ENCODE measurements around the gene TEX14. TPM values are rescaled to one million over a fixed set of nuclear protein-coding genes. Genes with fewer than 3 reads are reported as not detected.

The TEX14 gene
- total and polyA plus RNA-seq, 8 donors: 0.03 to 0.06 TPM; not detected in 6

- TF ChIP-seq POLR2AphosphoS5 (IDR thresholded peaks at IDR 0.05): no peak
- no peak for TF ChIP-seq POLR2A (IDR thresholded peaks at IDR 0.05)
- no peak for TF ChIP-seq CTCF (IDR thresholded peaks at IDR 0.05)
- TF ChIP-seq EP300 (IDR thresholded peaks at IDR 0.05): no peak
- H3K4me3 ChIP-seq: no peak overlapping the region
- no peak overlapping the region for H3K27ac ChIP-seq
- no peaks in the 10 kb centered on the region for H3K27me3 ChIP-seq
- H3K9me3 ChIP-seq: no peaks in the 10 kb centered on the region
- WGBS, 5 donors: 81 to 100% (median 88%) methylated on average over 1 of the region's 1 CpG
- DNase-seq: no peak
- intact Hi-C loops (cut with DNase I; ENCODE audit: low total_unique reads): no loop called here
- no peaks in the 10 kb centered on the region for H3K4me1 ChIP-seq
- no peaks in the 10 kb centered on the region for H3K36me3 ChIP-seq
Measured at GRCh38 chr17:58568044-58568799, 123.6 kb downstream of the TEX14 start.

- Histone ChIP-seq H3K36me3 (no peaks in the 10 kb centered on the region), H3K4me3 (no peak overlapping the region), H3K27ac (no peak overlapping the region), H3K9me3 (no peaks in the 10 kb centered on the region), H3K27me3 (no peaks in the 10 kb centered on the region), H3K4me1 (no peaks in the 10 kb centered on the region)
- TF ChIP-seq CTCF (IDR thresholded peaks at IDR 0.05) (no peak), POLR2A (IDR thresholded peaks at IDR 0.05) (no peak), EP300 (IDR thresholded peaks at IDR 0.05) (no peak), POLR2AphosphoS5 (IDR thresholded peaks at IDR 0.05) (no peak)
- intact Hi-C loops (cut with DNase I; ENCODE audit: low total_unique reads): no loop called here
- no peak for DNase-seq
- WGBS, 5 donors: 58 to 72% (median 63%) methylated on average over 8 of the region's 8 CpGs
Measured at GRCh38 chr17:58565389-58566311, 126.2 kb downstream of the TEX14 start.

GRCh38 chr17:58564971-58565370, 126.9 kb downstream of the TEX14 start:
- no peak overlapping the region for H3K27ac ChIP-seq
- H3K27me3 ChIP-seq: no peaks in the 10 kb centered on the region
- H3K4me1 ChIP-seq: no peaks in the 10 kb centered on the region
- WGBS, 5 donors: 67 to 81% (median 74%) methylated on average over 1 of the region's 1 CpG
- no peak for DNase-seq
- H3K9me3 ChIP-seq: no peaks in the 10 kb centered on the region
- no peak overlapping the region for H3K4me3 ChIP-seq
- TF ChIP-seq POLR2AphosphoS5 (IDR thresholded peaks at IDR 0.05): no peak
- TF ChIP-seq EP300 (IDR thresholded peaks at IDR 0.05): no peak
- no peak for TF ChIP-seq CTCF (IDR thresholded peaks at IDR 0.05)
- TF ChIP-seq POLR2A (IDR thresholded peaks at IDR 0.05): no peak
- no peaks in the 10 kb centered on the region for H3K36me3 ChIP-seq
- intact Hi-C loops (cut with DNase I; ENCODE audit: low total_unique reads): no loop called here

GRCh38 chr17:58564243-58564642, 127.6 kb downstream of the TEX14 start:
- intact Hi-C loops (cut with DNase I; ENCODE audit: low total_unique reads): no loop called here

More at GRCh38 chr17:58564243-58564642, 127.6 kb downstream of the TEX14 start:
- Histone ChIP-seq H3K4me3 (no peak overlapping the region), H3K4me1 (no peaks in the 10 kb centered on the region), H3K9me3 (no peaks in the 10 kb centered on the region), H3K36me3 (no peaks in the 10 kb centered on the region), H3K27ac (no peak overlapping the region), H3K27me3 (no peaks in the 10 kb centered on the region)
- WGBS, 5 donors: 80 to 90% (median 88%) methylated on average over 2 of the region's 2 CpGs
- no peak for DNase-seq
- TF ChIP-seq EP300 (IDR thresholded peaks at IDR 0.05) (no peak), POLR2AphosphoS5 (IDR thresholded peaks at IDR 0.05) (no peak), CTCF (IDR thresholded peaks at IDR 0.05) (no peak), POLR2A (IDR thresholded peaks at IDR 0.05) (no peak)
